Thyroid gland (tissue), 4 donors: ENCODE results near the gene TRPM6.

Experiments used
- CTCF ChIP-seq, 6 experiments: fragments of 200-600 bp in 3 of 6; fragments of 450-650 bp in 3 of 6; sonication (generic) in 3 of 6; IDR thresholded peaks; one replicate each; pipeline ENCODE4 v1.5.1; 2016 to 2019; ENCODE audit warnings: antibody characterized with exemption in 6 of 6, mild to moderate bottlenecking in 2 of 6, inconsistent platforms in 1 of 6, moderate library complexity in 1 of 6
- POLR2A ChIP-seq, 2 donors: fragments of 450-650 bp; IDR thresholded peaks; one replicate each; pipeline ENCODE4 v1.6.1; 2017; ENCODE audit warnings: antibody characterized with exemption in 2 of 2, mild to moderate bottlenecking in 2 of 2, moderate library complexity in 1 of 2

GRCh38 chr9:74846766-74847165 is 41.0 kb downstream of the TRPM6 start:
- TF ChIP-seq CTCF (IDR thresholded peaks at IDR 0.05), result no peak
- TF ChIP-seq POLR2A (IDR thresholded peaks at IDR 0.05), result no peak
